Glomerular visceral epithelial cell (primary cell): ENCODE data around the gene UNC119B.
"Not testable (repeated sequence)": the region's sequence is repeated elsewhere in the genome, so short reads cannot be mapped to it uniquely, and the experiment has no call there.

Experiments
- DNase-seq: peaks from one replicate; pipeline ENCODE4 v3.0.0-alpha.2; 2016; ENCODE audit errors: extremely low spot score

Gene UNC119B

DNA sequence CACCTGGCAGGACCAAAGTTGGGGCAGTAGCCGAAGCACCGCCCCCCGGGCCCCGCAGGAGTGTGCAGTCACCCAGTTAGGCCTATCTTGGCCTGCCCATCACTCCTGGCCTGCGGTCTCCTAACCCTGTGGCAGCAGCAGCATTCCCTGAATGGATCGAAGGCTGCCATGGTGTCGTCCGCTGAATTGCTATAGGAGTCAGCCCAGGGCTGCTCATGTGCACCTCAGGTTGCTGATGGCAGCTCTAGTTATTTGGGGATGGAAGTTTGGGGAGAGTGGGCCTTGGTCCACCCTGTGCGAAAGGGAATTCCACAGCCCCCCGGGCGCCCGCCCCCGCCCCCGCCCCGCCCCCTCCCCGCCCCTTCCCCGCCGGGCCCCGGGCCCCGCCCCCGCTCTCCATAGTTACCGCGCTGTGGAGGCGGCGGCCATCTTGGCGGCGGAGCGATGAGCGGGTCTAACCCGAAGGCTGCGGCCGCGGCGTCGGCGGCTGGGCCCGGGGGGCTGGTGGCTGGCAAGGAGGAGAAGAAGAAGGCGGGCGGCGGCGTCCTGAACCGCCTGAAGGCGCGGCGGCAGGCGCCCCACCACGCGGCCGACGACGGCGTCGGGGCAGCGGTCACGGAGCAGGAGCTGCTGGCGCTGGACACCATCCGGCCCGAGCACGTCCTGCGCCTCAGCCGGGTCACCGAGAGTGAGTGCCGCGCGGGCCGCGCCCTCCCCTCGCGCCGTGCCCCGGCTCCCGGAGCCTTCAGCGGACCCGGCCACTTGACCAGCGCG lies at the start of gene UNC119B:
TSS of gene UNC119B (plus strand) at position 428 of the 774 bp plus-strand sequence. CDS start at position 445, 17 bp downstream.
- peak; percentile 60 for DNase-seq

DNA sequence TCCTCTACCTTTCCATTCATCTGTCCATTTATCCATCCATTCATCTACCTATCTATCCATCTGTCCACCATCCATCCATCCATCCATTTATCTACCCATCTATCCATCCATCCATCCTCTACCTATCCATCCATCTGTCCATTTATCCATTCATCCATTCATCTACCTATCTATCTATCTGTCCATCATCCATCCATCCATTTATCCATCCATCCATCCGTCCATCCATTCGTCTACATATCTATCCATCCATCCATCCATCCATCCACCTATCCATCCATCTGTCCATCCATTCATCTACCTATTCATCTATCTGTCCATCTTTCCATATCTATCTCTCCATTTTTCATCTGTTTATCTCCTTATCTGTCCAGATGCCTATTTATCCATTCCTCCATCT lies 48.8 kb upstream of the UNC119B start:
- no peak for DNase-seq

DNA sequence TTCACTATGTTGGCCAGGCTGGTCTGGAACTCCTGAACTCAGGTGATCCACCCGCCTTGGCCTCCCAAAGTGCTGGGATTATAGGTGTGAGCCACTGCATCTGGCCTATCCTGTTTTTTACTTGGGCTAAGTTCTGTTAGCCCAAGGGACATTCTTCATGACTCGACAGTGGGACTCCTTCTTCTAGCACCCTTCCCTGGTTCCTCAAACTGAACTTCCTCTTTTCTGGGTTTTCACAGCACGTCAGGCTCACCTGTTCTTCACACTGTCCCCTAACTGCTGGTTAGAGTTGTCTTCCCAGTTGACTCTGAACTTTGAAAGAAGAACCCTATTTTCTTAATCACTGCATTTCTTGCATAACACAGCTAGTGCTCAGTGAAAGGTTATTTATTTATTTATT lies 47.4 kb upstream of the UNC119B start:
- DNase-seq: no peak

DNA sequence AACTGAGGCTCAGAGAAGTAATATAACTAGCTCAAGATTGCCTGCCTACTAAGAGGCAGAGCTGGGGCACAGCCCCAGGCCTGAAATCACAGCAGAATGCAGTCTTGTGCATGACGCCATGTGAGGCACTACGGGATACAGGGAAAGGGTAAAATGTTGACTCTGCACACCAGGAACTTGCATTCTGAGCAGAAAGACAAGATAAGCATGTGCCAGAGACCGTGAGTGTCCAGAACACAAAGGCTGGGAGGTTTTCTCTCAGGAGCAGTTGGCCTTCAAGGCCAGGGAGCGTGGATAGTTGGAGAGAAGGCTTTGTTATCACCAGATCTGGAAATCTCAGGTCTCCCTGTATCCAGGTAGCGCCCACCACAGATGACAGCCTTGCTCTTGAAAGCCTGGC lies 46.5 kb upstream of the UNC119B start:
- DNase-seq: no peak

DNA sequence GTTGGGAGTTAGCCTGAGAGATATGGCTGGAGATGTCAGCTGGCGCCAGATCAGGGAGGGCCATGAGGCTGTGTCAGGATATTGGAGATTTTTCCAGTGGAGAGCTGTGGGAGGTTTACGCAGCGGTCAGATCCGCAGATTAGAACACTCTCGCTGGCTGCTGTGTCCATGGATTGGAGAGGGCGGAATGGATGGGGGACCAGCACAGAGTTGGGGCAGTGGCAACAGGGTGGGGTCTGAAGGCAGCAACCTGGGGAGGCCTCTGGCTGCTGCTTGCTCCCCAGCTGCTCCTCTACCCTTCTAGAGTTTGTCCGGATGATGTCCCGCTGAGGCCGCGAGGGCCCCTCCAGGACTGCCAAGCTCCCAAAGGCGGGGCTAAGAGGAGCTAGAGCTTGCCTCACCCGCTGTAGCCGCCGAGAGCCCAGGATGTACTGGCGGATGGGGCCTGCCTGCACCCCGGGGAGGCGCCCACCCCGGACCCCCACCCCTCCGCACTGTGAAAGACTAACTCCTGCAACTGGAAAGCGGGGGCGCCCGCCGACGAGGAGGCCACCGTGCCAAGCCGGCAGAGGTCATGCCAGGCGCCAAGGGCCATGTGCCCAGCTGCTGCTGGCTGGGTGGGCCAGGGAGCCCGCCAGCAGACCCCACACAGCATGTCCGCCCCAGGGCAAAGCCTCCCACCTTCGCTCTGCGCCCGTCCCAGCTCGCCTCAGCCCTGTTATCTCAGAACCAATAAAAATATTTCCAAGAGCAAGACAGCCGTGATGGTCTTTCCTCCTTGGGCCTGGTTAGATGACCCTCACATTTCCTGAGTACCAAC lies 43.5 kb upstream of the UNC119B start:
- no peak for DNase-seq

DNA sequence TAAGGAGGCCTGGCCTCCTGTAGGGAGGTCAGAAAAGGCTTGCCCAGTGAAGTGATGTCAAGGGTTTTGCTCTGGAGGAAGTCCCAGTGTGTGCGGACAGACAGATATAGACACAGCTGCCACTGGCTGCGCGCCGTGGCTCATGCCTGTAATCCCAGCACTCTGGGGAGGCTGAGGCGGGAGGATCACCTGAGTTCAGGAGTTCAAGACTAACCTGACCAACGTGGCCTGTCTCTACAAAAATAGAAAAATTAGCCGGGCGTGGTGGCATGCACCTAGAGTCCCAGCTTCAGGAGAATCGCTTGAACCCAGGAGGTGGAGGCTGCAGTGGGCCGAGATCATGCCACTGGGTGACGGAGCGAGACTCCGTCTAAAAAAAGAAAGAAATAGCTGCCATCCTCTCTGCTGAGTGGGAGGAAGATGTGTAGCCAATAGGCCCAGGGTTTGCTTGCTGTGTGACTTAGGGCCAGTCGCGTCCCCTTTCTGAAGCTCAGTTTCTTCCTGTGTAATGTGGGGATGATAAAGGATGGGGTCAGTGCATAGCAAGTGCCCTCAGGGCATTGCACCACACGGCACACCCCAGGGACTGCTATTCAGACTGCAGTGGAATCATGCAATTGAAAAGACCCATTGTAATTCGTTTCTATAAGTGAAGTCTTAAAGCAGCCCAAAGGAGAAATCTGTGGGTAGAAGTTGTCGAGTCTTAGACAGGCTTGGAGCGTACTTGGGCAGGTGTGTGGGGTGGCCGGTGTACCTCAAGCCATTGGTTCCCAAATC lies 42.0 kb upstream of the UNC119B start:
- no peak for DNase-seq

DNA sequence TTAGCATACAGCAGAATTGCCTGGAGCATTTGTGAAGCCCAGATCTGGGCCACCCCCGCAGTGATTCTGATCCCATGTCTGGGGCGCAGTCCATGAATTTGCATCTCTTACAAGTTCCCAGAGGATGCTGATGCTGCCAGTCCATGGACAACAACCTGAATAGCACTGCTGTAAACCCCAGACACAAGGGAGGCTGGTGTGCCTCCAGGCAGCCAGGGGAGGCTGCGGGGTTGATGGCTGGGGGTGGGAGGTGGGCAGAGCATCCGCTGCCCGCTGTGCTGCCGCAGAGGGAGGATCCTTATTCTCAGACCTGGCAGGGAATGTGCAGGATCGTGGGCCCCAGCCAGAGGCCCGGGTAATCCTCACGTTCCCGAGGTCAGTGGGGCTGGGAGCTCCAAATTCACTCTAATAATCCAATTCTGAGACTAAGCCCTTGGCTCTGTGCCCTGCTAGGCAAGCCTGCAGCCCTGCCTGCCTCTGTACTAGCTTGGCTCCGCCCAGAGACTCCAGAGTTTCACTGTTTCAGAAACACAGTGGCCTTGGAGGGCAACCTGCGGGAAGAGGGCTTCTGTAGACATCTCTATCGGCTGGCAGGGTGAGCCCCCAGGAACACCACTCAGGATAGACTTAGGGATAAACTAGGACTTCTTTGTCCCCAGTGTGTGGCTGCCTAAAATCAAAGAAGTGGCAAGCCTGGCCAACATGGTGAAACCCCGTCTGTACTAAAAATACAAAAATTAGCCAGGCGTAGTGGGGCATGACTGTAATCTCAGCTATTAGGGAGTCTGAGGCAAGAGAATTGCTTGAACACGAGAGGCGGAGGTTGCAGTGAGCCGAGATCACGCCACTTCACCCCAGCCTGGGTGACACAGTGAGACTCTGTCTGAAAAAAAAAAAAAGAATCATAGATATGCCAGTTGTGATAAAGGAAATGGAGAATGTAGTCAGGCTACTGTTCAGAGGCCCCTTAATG lies 41.1 kb upstream of the UNC119B start:
- DNase-seq: no peak

DNA sequence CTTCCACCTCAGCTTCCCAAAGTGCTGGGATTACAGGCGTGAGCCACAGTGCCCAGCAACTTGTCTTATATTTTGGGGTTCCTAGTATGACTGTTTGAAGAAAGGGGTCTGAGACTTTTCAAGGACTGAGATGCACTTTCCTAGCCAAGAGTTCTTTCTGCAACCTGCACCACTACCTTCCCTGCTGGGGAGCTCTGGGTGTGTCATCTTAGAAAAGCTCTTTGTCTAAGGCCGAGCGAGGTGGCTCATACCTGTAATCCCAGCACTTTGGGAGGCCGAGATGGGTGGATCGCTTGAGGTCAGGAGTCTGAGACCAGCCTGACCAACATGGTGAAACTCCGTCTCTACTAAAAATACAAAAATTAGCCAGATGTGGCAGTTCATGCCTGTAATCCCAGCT lies 40.0 kb upstream of the UNC119B start:
- not testable (repeated sequence) for DNase-seq

DNA sequence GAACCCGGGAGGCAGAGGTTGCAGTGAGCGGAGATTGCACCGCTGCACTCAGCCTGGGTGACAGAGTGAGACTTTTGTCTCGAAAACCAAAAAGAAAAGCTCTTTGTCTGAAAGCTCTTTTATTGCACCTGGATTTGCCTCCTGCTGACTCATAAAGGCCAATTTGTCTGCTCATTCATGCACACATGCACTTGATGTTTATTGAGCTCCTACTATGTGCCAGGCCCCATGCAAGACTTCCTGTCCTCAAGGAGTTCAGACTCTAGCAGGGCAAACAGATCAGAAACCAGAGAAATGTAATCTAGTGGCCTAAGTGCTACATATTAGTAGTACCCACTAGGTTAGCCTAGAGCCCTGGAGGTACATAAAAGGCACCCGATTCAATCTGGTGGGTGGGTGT lies 39.6 kb upstream of the UNC119B start:
- DNase-seq: no peak

DNA sequence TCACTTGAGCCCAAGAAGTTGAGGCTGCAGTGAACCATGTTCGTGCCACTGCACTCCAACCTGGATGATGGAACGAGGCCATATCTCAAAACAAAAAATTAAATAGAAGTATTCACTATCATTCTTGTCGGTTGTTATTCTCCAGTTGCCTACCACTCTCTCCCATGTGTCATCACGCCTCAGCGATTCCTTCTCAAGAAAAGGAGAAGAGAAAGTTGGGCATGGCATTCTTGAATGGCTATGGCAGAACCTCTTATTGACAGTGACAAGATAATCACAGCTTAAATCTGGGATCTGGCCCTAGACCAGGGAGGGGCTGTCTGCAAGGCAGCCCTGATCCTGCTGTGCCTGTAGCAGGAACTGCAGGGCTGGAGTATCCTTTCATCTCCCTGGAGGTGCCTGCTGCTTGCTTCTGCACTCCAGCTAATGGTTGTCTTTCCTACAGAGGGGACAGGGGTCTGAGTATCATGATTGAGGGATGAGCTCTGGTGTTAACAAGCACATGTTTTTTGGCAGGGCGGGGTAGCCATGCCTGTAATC lies 36.1 kb upstream of the UNC119B start:
- DNase-seq: no peak

DNA sequence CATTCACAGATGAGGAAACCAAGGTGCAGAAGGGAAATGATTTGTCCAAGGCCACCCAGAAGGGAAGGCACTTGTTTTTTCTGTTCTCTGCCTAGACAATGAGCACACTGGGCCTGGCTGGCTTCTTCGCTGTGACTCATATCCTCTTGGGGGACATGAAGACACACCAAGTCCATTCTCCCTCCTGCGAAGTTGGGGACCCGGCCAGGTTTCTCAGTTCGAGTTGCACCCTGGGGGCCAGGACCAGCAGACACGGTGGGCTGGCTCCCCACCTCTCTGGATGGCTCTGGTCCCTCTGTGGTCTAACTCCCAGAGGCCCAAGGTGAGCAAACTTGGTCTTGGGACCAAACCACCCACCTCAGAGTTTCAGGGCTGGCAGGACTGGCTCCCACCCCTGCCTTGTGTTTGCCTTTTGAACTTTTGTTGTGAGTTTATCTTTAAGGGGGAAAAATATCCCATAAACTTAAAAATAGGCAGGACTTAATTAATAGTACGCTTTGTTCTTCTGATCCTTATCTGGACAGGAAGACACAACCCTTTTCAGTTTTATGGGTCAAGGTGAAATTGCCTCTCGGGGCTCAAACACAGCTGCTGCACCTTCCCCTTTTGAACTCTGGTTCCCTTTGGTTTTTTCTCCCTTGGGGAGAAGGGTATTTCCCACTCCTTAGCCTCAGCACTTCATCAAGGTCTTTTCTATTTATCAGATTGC lies 32.3 kb upstream of the UNC119B start:
- DNase-seq: no peak

DNA sequence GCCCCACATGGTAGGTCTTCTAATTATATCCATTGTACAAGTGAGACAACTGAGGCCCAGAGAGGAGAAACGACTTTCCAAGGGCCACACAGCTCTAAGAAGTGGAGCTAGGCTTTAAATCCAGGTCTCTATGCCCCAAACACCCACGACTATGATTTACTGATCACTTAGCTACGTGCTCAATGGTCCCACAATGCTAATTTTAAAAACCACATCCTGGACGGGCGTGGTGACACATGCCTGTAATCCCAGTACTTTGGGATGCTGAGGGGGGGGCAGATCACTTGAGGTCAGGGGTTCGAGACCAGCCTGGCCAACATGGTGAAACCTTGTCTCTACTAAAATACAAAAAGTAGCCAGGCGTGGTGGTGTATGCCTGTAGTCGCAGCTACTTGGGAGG lies 31.7 kb upstream of the UNC119B start:
- no peak for DNase-seq

DNA sequence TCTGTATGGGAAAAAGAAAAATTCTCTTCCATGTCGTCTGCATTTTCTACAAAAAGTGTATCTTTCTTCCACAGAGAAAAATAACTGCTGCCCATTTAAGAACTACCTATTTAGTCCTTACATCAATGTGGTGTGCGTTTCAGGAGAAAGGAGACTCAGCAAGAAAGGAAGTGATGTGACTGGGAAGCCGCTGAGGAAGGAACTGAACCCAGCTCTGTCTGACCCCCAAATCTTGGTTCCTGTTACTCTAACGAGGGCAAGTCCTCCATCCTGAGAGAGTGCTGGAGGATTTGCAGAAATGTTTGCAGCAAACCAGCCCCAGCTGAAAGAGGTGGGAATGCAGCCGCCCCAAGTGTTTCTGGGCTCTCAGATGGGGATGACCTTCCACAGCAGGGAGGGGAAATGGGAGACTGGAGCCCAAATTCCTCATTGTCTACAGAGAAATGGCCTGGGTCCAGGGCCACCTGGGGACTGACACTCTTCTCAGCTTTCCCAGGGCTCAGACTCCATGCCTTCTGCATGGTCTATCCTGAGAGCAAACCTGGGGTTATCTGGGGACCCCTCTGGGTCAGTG lies 30.0 kb upstream of the UNC119B start:
- DNase-seq: no peak

DNA sequence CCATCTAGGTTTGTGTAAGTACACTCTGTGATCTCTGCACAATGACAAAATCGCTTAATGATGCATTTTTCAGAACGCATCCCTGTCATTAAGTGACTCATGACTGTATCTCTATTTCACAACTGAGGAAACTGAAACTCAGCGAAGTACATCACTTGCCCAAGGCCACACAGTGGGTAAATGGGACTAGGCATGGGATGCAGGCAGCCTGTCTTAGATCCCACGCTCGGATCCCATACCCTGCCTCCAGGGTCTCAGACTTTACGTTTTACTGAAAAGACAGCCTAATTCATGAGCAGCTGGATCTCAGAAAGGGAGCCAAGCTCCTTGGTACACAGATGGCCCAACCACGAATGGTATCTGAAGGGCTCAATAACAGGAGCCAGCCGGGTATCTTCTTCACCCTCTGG lies 25.7 kb upstream of the UNC119B start:
- DNase-seq: no peak

DNA sequence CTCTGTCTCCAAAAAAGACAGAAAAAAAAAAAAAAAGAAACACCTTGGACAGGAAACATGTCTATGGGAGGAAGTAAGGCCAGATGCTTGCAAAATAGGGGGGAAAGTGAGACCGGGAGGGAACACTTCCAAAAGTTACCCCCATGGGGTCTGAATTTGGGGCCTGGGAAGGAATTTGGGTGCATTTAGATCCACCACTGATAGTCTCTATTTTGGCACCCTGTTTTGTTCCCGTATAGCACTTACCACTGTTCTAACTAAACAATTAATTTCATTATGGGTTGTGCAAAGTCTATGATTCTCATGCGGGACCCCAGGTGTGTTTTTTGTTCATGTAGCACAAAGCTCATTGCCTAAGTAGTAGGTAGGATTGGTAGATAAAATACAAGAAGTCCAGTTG lies 24.7 kb upstream of the UNC119B start:
- no peak for DNase-seq

DNA sequence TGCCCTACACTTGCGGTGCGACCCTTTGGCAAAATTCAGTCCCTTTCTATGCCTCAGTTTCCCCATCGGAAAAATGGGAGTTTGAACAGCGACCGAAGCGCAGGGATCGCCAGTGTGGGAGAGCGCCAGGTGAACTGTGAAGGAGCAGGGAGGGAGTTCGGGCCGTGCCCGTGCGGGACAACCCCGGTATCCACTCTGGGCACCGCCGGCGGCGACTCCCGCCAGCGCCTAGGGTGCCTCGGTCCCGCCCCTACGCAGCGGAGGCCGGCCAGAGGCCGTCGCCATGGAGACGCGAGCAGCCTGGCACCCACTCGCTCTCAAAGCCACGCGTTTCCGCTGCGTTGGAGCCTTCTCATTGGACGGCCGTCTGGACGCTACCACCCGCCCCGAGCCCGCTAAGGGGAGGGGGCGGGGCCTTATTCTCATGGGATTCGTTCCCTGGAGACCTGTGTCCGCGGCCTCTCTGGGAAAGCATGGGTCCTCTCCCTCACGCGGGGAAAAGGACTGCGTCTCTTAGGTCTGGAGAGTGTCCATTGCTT lies 24.0 kb upstream of the UNC119B start:
- peak; percentile 98 for DNase-seq

DNA sequence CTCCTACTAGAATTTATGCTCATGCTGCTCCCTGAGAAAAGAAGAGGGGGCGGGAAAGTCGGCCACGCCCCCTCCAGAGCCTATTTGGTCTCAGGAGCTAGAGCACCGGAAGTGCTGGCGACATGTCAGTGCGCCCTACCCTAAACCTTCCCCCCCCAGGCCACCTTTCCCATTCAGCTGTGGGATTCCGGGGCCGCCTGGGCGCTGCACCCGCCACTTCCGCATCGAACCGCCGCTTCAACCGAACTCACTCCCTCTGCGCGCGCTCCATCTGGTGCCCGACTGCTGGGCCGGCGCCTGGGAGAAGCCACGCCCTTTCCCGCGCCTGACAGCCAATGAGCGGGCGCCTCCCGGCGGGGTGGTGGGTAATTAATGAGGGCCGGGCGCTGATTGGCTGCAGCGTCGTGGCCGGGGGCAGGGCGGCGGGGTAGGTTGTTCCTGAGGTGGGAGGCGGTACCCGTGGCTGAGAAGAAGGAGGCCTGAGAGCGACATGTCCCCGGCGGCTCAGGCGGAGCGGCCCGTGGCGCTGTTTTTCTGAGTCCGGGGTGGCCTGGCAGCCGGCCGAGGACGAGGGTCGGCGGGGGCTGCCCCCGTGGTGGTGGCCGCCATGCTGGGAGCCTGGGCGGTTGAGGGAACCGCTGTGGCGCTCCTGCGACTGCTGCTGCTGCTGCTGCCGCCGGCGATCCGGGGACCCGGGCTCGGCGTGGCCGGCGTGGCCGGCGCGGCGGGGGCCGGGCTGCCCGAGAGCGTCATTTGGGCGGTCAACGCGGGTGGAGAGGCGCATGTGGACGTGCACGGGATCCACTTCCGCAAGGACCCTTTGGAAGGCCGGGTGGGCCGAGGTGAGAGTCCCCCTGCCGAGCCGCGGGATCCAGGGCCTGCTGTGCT lies 23.3 kb upstream of the UNC119B start, which contains the start of gene MLEC:
TSS of gene MLEC (plus strand) at position 460 of the 888 bp plus-strand sequence. CDS start at position 608, 148 bp downstream.
- peak; percentile 97 for DNase-seq

DNA sequence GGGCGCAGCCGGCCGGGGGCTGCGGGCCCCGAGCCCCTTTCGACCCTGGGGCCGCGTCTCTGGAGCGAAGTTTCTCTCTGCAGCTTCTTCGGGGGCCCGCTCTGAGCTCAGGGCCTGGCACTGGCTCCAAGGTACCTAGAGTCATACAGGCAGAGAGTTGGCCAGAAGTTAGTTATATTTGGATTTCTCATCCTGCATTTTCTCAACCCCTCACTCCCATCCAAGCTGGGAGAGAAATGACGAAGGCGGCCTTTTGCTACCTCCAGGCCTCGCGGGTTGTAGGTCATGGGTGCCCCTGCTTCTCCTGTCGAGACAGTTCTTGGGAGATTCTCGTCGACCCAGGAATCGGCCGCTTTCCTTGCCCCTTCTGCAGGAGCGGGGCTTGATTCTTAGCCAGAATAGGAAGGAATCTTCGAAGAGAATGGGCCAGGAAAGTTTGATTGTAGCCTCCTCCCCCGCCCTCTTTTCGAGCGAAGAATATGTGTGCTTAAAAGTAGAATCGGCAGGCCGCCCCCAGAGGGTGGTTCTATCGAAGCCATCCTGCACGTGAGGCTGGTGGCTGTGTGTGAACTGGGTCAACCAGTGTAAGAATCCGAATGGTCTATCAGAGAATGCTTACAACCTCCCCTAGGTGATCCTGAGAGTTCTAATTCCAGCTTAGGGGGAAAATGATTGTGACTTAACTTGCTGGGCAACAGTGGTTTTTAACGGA lies 22.5 kb upstream of the UNC119B start:
- DNase-seq: no peak
